HepG2 (cell line): ENCODE measurements around the gene CDK13. TPM values are rescaled to one million over a fixed set of nuclear protein-coding genes. Genes with fewer than 3 reads are reported as not detected.
A peak's percentile ranks its signal among the peaks of the same experiment; 100 is the strongest.

Experiments
- ARHGAP35 ChIP-seq: sonication (generic); formaldehyde crosslinking; IDR thresholded peaks from 2 replicates; pipeline ENCODE4 v1.9.0; 2022; ENCODE audit warnings: mild to moderate bottlenecking, inconsistent platforms, moderate library complexity, missing genetic modification reagents, borderline replicate concordance
- DNMT1 ChIP-seq: sonication (generic); formaldehyde crosslinking; IDR thresholded peaks from 2 replicates; pipeline ENCODE4 v1.5.1; 2020; ENCODE audit warnings: mild to moderate bottlenecking, missing genetic modification reagents
- NCOA1 ChIP-seq: sonication (generic); formaldehyde crosslinking; IDR thresholded peaks from 2 replicates; pipeline ENCODE4 v1.9.0; 2021; ENCODE audit warnings: missing genetic modification reagents
- RBAK ChIP-seq: sonication (generic); formaldehyde crosslinking; IDR thresholded peaks from 2 replicates; pipeline ENCODE4 v1.5.1; 2020; ENCODE audit warnings: mild to moderate bottlenecking, missing genetic modification reagents
- ZBTB7A ChIP-seq: sonication (generic); formaldehyde crosslinking; IDR thresholded peaks from 2 replicates; pipeline ENCODE4 v1.8.0; 2022; ENCODE audit warnings: mild to moderate bottlenecking, missing genetic modification reagents
- ZC3H13 ChIP-seq: sonication (generic); formaldehyde crosslinking; IDR thresholded peaks from 2 replicates; pipeline ENCODE4 v1.8.1; 2023; ENCODE audit warnings: mild to moderate bottlenecking, missing genetic modification reagents, moderate library complexity
- ZFAT ChIP-seq: sonication (generic); formaldehyde crosslinking; conservative IDR thresholded peaks from 2 replicates; pipeline ENCODE4 v1.8.1; 2023; ENCODE audit warnings: missing genetic modification reagents, inconsistent platforms
- ZMYM2 ChIP-seq: sonication (generic); formaldehyde crosslinking; IDR thresholded peaks from 2 replicates; pipeline ENCODE4 v1.8.0; 2022; ENCODE audit warnings: mild to moderate bottlenecking, missing genetic modification reagents
- ZNF34 ChIP-seq: sonication (generic); formaldehyde crosslinking; IDR thresholded peaks from 2 replicates; pipeline ENCODE4 v1.4.0; 2020; ENCODE audit warnings: mild to moderate bottlenecking, missing genetic modification reagents, borderline replicate concordance
- ZNF724P ChIP-seq: sonication (generic); formaldehyde crosslinking; IDR thresholded peaks from 2 replicates; pipeline ENCODE4 v1.8.0; 2022; ENCODE audit warnings: missing genetic modification reagents, borderline replicate concordance
- polyA plus RNA-seq, 8 experiments: library from polyadenylated mRNA; depleted of rRNA in 3 of 8; stranded (reverse) in 7 of 8; unstranded in 1 of 8; fragments of >200 nt; fragmentation: Illumina TruSeq in 4 of 8; extraction: Trizol in 4 of 8; gene quantifications; 2 replicates each; pipeline versions ENCODE4 v1.2.1 to v1.2.3, GENCODE V29; 2011 to 2016; ENCODE audit warnings: low read depth in 4 of 8, missing spikeins in 1 of 8, mixed read lengths in 1 of 8; ENCODE audit not compliant: insufficient read depth in 1 of 8
- total RNA-seq, 5 experiments: library from RNA; depleted of rRNA; stranded (reverse); fragments of >200 nt; fragmentation: Illumina TruSeq; extraction: Trizol; gene quantifications; 2 replicates each; pipeline ENCODE4 v1.2.3, GENCODE V29; 2016; ENCODE audit warnings: low read depth in 1 of 5
- TF ChIP-seq, protein P1 (sequence below): IDR thresholded peaks from 2 replicates; pipeline ENCODE4 v1.6.1; 2016; ENCODE audit warnings: mild to moderate bottlenecking
- TF ChIP-seq, protein P2 (sequence below): sonication (generic); formaldehyde crosslinking; IDR thresholded peaks from 2 replicates; pipeline ENCODE4 v1.5.1; 2020; ENCODE audit warnings: missing genetic modification reagents, mild to moderate bottlenecking, borderline replicate concordance
- TF ChIP-seq, protein P3 (sequence below): IDR thresholded peaks from 2 replicates; pipeline ENCODE4 v1.6.1; 2016; ENCODE audit warnings: low read depth, control low read depth
- TF ChIP-seq, protein P4 (sequence below): sonication (generic); formaldehyde crosslinking; IDR thresholded peaks from one replicate; pipeline ENCODE4 v1.5.1; 2020; ENCODE audit warnings: mild to moderate bottlenecking, missing genetic modification reagents; ENCODE audit errors: not compliant biosample characterization
- TF ChIP-seq, protein P5 (sequence below): sonication (generic); formaldehyde crosslinking; conservative IDR thresholded peaks from 2 replicates; pipeline ENCODE4 v1.4.0; 2020; ENCODE audit warnings: missing genetic modification reagents

Gene CDK13
- total and polyA plus RNA-seq, 2 of the 13 experiments (the other 11 are each of a cell fraction or from before 2014, with no cell fraction given): 21.0 to 40.9 TPM

DNA sequence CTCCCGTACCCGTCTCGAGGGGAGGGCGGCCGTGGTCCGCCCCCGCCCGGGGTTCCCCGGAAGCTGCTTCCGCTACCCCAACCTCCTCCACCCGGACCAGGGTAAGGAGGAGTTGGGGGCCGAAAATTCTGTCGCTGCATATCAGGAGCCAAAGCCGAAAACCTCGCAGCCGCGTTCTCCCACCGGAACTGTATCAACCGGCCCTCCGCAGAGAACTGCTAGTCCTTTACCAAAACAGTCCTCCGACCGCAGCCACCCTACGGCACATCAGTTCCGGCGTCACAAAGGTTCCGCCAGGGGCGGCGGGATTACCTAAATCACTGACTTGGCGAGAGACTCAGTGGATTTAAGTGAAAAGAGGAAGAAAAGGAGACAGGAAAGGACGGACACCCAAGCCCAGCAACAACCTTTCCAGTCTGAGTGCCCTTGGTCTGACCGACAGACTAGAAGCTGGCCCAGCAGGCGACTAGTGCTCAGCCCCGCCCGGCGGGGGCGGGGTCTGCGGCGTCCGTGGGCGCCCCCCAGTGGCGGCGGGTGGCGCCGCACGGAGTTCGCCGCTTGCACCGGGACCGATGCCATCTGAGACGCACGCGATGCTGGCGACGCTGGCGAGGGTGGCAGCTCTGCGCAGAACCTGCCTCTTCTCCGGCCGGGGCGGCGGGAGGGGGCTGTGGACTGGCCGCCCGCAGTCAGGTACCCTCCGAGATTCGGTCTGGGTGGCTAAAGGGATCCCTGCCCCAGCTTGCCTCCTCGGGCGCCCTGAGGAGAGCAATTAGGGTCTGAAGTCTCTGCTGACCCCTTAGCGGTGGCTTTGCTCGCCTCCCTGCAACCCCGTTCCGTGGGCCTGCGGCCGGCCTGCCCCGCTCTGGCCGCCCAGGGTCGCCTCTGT, 184.6 kb downstream of the CDK13 start, which contains the start of the genes MPLKIP and SUGCT (continued):
- TF ChIP-seq, protein P1, sequence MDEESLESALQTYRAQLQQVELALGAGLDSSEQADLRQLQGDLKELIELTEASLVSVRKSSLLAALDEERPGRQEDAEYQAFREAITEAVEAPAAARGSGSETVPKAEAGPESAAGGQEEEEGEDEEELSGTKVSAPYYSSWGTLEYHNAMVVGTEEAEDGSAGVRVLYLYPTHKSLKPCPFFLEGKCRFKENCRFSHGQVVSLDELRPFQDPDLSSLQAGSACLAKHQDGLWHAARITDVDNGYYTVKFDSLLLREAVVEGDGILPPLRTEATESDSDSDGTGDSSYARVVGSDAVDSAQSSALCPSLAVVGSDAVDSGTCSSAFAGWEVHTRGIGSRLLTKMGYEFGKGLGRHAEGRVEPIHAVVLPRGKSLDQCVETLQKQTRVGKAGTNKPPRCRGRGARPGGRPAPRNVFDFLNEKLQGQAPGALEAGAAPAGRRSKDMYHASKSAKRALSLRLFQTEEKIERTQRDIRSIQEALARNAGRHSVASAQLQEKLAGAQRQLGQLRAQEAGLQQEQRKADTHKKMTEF: peak; percentile 86
- TF ChIP-seq ZNF34 (CRISPR knock-in tag): no peak
- peak; percentile 72 for TF ChIP-seq ZNF724P (CRISPR knock-in tag)
- TF ChIP-seq ZBTB7A (CRISPR knock-in tag): no peak; the same call in 1 of the 2 replicates
- no peak; the same call in 1 of the 2 replicates for TF ChIP-seq ZC3H13 (CRISPR knock-in tag)
- TF ChIP-seq, protein P2, sequence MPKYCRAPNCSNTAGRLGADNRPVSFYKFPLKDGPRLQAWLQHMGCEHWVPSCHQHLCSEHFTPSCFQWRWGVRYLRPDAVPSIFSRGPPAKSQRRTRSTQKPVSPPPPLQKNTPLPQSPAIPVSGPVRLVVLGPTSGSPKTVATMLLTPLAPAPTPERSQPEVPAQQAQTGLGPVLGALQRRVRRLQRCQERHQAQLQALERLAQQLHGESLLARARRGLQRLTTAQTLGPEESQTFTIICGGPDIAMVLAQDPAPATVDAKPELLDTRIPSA (CRISPR knock-in tag): no peak
- no peak for TF ChIP-seq ARHGAP35 (CRISPR knock-in tag)
- 0 out of 2 replicates have a peak, but pooled peaks have one; percentile 77 for TF ChIP-seq NCOA1 (CRISPR knock-in tag)
- no peak for TF ChIP-seq RBAK (CRISPR knock-in tag)
- TF ChIP-seq, protein P3, sequence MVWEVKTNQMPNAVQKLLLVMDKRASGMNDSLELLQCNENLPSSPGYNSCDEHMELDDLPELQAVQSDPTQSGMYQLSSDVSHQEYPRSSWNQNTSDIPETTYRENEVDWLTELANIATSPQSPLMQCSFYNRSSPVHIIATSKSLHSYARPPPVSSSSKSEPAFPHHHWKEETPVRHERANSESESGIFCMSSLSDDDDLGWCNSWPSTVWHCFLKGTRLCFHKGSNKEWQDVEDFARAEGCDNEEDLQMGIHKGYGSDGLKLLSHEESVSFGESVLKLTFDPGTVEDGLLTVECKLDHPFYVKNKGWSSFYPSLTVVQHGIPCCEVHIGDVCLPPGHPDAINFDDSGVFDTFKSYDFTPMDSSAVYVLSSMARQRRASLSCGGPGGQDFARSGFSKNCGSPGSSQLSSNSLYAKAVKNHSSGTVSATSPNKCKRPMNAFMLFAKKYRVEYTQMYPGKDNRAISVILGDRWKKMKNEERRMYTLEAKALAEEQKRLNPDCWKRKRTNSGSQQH (CRISPR knock-in tag): 0 out of 2 replicates have a peak, but pooled peaks have one; percentile 60
- TF ChIP-seq, protein P4, sequence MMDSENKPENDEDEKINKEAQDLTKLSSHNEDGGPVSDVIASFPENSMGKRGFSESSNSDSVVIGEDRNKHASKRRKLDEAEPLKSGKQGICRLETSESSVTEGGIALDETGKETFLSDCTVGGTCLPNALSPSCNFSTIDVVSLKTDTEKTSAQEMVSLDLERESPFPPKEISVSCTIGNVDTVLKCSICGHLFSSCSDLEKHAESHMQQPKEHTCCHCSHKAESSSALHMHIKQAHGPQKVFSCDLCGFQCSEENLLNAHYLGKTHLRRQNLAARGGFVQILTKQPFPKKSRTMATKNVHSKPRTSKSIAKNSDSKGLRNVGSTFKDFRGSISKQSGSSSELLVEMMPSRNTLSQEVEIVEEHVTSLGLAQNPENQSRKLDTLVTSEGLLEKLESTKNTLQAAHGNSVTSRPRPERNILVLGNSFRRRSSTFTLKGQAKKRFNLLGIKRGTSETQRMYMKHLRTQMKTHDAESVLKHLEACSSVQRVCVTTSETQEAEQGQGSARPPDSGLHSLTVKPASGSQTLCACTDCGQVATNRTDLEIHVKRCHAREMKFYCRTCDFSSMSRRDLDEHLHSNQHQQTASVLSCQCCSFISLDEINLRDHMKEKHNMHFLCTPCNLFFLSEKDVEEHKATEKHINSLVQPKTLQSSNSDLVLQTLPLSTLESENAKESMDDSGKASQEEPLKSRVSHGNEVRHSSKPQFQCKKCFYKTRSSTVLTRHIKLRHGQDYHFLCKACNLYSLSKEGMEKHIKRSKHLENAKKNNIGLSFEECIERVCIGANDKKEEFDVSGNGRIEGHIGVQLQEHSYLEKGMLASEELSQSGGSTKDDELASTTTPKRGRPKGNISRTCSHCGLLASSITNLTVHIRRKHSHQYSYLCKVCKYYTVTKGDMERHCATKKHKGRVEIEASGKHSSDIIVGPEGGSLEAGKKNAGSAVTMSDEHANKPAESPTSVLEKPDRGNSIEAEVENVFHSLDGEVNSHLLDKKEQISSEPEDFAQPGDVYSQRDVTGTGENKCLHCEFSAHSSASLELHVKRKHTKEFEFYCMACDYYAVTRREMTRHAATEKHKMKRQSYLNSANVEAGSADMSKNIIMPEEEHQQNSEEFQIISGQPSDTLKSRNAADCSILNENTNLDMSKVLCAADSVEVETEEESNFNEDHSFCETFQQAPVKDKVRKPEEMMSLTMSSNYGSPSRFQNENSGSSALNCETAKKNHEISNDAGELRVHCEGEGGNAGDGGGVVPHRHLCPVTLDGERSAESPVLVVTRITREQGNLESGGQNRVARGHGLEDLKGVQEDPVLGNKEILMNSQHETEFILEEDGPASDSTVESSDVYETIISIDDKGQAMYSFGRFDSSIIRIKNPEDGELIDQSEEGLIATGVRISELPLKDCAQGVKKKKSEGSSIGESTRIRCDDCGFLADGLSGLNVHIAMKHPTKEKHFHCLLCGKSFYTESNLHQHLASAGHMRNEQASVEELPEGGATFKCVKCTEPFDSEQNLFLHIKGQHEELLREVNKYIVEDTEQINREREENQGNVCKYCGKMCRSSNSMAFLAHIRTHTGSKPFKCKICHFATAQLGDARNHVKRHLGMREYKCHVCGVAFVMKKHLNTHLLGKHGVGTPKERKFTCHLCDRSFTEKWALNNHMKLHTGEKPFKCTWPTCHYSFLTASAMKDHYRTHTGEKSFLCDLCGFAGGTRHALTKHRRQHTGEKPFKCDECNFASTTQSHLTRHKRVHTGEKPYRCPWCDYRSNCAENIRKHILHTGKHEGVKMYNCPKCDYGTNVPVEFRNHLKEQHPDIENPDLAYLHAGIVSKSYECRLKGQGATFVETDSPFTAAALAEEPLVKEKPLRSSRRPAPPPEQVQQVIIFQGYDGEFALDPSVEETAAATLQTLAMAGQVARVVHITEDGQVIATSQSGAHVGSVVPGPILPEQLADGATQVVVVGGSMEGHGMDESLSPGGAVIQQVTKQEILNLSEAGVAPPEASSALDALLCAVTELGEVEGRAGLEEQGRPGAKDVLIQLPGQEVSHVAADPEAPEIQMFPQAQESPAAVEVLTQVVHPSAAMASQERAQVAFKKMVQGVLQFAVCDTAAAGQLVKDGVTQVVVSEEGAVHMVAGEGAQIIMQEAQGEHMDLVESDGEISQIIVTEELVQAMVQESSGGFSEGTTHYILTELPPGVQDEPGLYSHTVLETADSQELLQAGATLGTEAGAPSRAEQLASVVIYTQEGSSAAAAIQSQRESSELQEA (CRISPR knock-in tag): no peak
- TF ChIP-seq, protein P5, sequence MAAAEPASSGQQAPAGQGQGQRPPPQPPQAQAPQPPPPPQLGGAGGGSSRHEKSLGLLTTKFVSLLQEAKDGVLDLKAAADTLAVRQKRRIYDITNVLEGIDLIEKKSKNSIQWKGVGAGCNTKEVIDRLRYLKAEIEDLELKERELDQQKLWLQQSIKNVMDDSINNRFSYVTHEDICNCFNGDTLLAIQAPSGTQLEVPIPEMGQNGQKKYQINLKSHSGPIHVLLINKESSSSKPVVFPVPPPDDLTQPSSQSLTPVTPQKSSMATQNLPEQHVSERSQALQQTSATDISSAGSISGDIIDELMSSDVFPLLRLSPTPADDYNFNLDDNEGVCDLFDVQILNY (CRISPR knock-in tag): no peak
- TF ChIP-seq ZFAT (CRISPR knock-in tag): no peak
- no peak for TF ChIP-seq ZMYM2 (CRISPR knock-in tag)
- TF ChIP-seq DNMT1 (CRISPR knock-in tag): 0 out of 2 replicates have a peak, but pooled peaks have one; percentile 23
